Activated CD8-positive, alpha-beta T cell treated with anti-CD3 and anti-CD28 coated beads for 36 hours (primary cell): Measurements from ENCODE around the gene WNT9A. TPM values are rescaled to one million over a fixed set of nuclear protein-coding genes. Genes with fewer than 3 reads are reported as not detected.

Experiments used
- ATAC-seq: fragments of 200-7000 bp; cut with Tn5 transposase; one replicate; pipeline ENCODE4 v1.10.0; 2021; ENCODE audit warnings: mild to moderate bottlenecking, moderate library complexity
- CTCF ChIA-PET: fragments of 350-600 bp; sonication (Branson Sonifier 250); formaldehyde crosslinking; loops from one replicate; lab custom pipeline; 2021; ENCODE audit warnings: antibody characterized with exemption; lab: Charles Lee
- POLR2A ChIA-PET: fragments of 350-600 bp; sonication (Branson Sonifier 250); formaldehyde crosslinking; loops from one replicate; lab custom pipeline; 2021; ENCODE audit warnings: antibody characterized with exemption; lab: Charles Lee
- DNase-seq: peaks from one replicate; pipeline ENCODE4 v3.0.0-alpha.2; 2020
- H3K27ac Mint-ChIP-seq: one replicate; pipeline ENCODE4 v1.8.0; 2021; ENCODE audit warnings: mild to moderate bottlenecking, mixed read lengths
- H3K27me3 Mint-ChIP-seq: one replicate; pipeline ENCODE4 v1.8.0; 2021; ENCODE audit warnings: mixed read lengths
- H3K36me3 Mint-ChIP-seq: one replicate; pipeline ENCODE4 v1.8.0; 2021; ENCODE audit warnings: low read depth, mixed read lengths
- H3K4me1 Mint-ChIP-seq: one replicate; pipeline ENCODE4 v1.8.0; 2021; ENCODE audit warnings: low read depth, mixed read lengths
- H3K4me3 Mint-ChIP-seq: one replicate; pipeline ENCODE4 v1.8.0; 2021; ENCODE audit warnings: mild to moderate bottlenecking, moderate library complexity, mixed read lengths
- H3K9me3 Mint-ChIP-seq: one replicate; pipeline ENCODE4 v1.8.0; 2021; ENCODE audit warnings: mixed read lengths
- CTCF ChIP-seq: fragments of 200-600 bp; IDR thresholded peaks from one replicate; pipeline ENCODE4 v1.8.0; 2022; ENCODE audit warnings: antibody characterized with exemption, mild to moderate bottlenecking
- intact Hi-C: fragments of 100-400 bp; cut with micrococcal nuclease; formaldehyde crosslinking; loops from one replicate; pipeline ENCODE4 v1.10.0; 2022
- total RNA-seq, 2 experiments: library from RNA; stranded (reverse); gene quantifications; one replicate each; pipeline ENCODE4 v1.2.3, GENCODE V29; 2021

WNT9A gene
- total RNA-seq, 2 experiments from 2014 or later: not detected

GRCh38 chr1:227920426-227920825 is 27.3 kb downstream of the WNT9A start:
- TF ChIP-seq CTCF: no peak
- no peak for DNase-seq
- H3K36me3 Mint-ChIP-seq: no peaks in the 10 kb centered on the region
- H3K27me3 Mint-ChIP-seq: no peaks in the 10 kb centered on the region
- no peak overlapping the region for H3K4me3 Mint-ChIP-seq
- no peaks in the 10 kb centered on the region for H3K4me1 Mint-ChIP-seq
- H3K9me3 Mint-ChIP-seq: no peaks in the 10 kb centered on the region
- ChIA-PET CTCF (no interaction called here), POLR2A (no interaction called here)
- no peak overlapping the region for H3K27ac Mint-ChIP-seq
- ATAC-seq: no peak
- intact Hi-C loops: no loop called here

- H3K4me1 Mint-ChIP-seq: no peaks in the 10 kb centered on the region
- H3K36me3 Mint-ChIP-seq: no peaks in the 10 kb centered on the region
- H3K27me3 Mint-ChIP-seq: no peaks in the 10 kb centered on the region
- H3K4me3 Mint-ChIP-seq: no peak overlapping the region
- CTCF ChIA-PET: no interaction called here
- POLR2A ChIA-PET: no interaction called here
- no peak overlapping the region for H3K27ac Mint-ChIP-seq
- no peaks in the 10 kb centered on the region for H3K9me3 Mint-ChIP-seq
- intact Hi-C loops: no loop called here
- DNase-seq: no peak
- ATAC-seq: no peak
- TF ChIP-seq CTCF: no peak
Measured at GRCh38 chr1:227919906-227920305, 27.8 kb downstream of the WNT9A start.

GRCh38 chr1:227918736-227919135 is 29.0 kb downstream of the WNT9A start:
- no peaks in the 10 kb centered on the region for H3K27me3 Mint-ChIP-seq
- no peaks in the 10 kb centered on the region for H3K36me3 Mint-ChIP-seq
- ChIA-PET CTCF (no interaction called here), POLR2A (no interaction called here)
- no peak for TF ChIP-seq CTCF
- no peak overlapping the region for H3K27ac Mint-ChIP-seq
- ATAC-seq (no peak), DNase-seq (no peak)
- H3K4me1 Mint-ChIP-seq: no peaks in the 10 kb centered on the region
- H3K9me3 Mint-ChIP-seq: no peaks in the 10 kb centered on the region
- intact Hi-C loops: no loop called here
- H3K4me3 Mint-ChIP-seq: no peak overlapping the region

- ChIA-PET CTCF (no interaction called here), POLR2A (no interaction called here)
- Mint-ChIP-seq H3K9me3 (no peaks in the 10 kb centered on the region), H3K4me3 (no peak overlapping the region), H3K4me1 (no peaks in the 10 kb centered on the region), H3K36me3 (no peaks in the 10 kb centered on the region), H3K27ac (no peak overlapping the region), H3K27me3 (no peaks in the 10 kb centered on the region)
- intact Hi-C loops: no loop called here
- ATAC-seq (no peak), DNase-seq (no peak)
- TF ChIP-seq CTCF: no peak
Measured at GRCh38 chr1:227918083-227918700, 29.5 kb downstream of the WNT9A start.

GRCh38 chr1:227917081-227917950 is 30.4 kb downstream of the WNT9A start:
- Mint-ChIP-seq H3K4me1 (no peaks in the 10 kb centered on the region), H3K4me3 (no peak overlapping the region), H3K27me3 (no peaks in the 10 kb centered on the region), H3K36me3 (no peaks in the 10 kb centered on the region), H3K27ac (no peak overlapping the region), H3K9me3 (no peaks in the 10 kb centered on the region)
- intact Hi-C loops: no loop called here
- ChIA-PET CTCF (no interaction called here), POLR2A (no interaction called here)
- DNase-seq: no peak
- TF ChIP-seq CTCF: no peak
- ATAC-seq: no peak
